ENCODE results near the gene KLHDC10. TPM values are rescaled to one million over a fixed set of nuclear protein-coding genes. Genes with fewer than 3 reads are reported as not detected.
"Not testable (repeated sequence)": the region's sequence is repeated elsewhere in the genome, so short reads cannot be mapped to it uniquely, and the experiment has no call there.

KLHDC10 gene
- total RNA-seq, 4 donors from 2014 or later, result 20.0 to 25.9 (median 23.8) TPM

DNA sequence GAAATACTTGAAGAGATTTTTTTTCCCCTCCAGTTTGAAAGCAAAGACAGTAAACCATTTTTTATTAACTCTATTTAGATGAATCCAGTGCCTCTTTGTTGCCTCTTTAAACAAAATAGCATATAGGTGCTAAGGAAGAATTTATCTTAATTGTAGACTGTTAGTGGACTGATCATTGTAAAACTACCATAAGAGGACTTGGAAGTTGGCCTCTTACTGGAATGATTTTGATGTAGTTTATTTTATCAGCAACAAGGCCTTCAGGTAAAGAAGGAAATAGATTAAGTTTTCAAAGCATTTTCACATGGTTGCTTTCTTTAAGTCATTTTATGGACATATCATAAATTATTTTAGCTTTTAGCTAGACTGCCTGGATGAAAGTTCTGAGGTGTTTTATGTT is 53.2 kb downstream of the KLHDC10 start:
- DNase-seq (ENCODE audit: low spot score) (no peak), ATAC-seq (ENCODE audit: low FRiP score) (no peak)

DNA sequence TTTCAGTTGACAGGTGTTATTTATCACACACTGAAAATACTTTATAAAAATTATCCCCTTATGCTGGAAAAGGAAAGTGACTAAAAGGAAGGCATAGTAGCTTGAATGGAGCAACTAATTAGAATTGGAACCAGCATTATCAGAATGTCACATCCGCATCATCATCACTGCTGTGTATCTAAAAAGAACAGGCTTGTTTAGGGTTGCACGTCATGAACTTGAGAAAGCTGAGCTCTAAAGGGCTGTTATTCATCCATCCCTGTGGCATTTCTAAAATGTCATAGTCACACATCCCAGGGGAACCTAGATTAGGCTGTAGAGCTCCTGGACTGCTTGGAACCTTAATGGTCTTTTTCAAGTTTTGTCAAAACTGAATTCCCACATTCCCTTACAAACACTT is 54.4 kb downstream of the KLHDC10 start:
- ATAC-seq (ENCODE audit: low FRiP score) (no peak), DNase-seq (ENCODE audit: low spot score) (no peak)
- TF ChIP-seq, protein P1, sequence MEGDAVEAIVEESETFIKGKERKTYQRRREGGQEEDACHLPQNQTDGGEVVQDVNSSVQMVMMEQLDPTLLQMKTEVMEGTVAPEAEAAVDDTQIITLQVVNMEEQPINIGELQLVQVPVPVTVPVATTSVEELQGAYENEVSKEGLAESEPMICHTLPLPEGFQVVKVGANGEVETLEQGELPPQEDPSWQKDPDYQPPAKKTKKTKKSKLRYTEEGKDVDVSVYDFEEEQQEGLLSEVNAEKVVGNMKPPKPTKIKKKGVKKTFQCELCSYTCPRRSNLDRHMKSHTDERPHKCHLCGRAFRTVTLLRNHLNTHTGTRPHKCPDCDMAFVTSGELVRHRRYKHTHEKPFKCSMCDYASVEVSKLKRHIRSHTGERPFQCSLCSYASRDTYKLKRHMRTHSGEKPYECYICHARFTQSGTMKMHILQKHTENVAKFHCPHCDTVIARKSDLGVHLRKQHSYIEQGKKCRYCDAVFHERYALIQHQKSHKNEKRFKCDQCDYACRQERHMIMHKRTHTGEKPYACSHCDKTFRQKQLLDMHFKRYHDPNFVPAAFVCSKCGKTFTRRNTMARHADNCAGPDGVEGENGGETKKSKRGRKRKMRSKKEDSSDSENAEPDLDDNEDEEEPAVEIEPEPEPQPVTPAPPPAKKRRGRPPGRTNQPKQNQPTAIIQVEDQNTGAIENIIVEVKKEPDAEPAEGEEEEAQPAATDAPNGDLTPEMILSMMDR (IDR thresholded peaks at IDR 0.05), result no peak

More for the DNA sequence above, 53.2 kb downstream of the KLHDC10 start:
- TF ChIP-seq, protein P1 (IDR thresholded peaks at IDR 0.05), result no peak

DNA sequence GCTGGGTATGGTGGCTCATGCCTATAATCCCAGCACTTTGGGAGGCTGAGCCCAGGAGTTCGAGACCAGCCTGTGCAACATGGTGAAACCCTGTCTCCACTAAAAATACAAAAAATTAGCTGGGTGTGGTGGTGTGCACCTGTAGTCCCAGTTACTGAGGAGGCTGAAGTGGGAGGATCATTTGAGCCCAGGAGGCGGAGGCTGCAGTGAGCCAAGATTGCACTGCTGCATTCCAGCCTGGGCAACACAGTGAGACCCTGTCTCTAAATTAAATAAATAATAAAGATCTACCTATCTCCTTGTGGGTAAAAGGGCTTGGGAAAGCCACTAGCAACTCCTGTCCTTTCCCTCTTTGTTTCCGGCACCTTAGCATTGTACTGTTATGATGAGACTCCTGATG is 56.5 kb downstream of the KLHDC10 start:
- not testable (repeated sequence) for DNase-seq (ENCODE audit: low spot score); ATAC-seq (ENCODE audit: low FRiP score)

DNA sequence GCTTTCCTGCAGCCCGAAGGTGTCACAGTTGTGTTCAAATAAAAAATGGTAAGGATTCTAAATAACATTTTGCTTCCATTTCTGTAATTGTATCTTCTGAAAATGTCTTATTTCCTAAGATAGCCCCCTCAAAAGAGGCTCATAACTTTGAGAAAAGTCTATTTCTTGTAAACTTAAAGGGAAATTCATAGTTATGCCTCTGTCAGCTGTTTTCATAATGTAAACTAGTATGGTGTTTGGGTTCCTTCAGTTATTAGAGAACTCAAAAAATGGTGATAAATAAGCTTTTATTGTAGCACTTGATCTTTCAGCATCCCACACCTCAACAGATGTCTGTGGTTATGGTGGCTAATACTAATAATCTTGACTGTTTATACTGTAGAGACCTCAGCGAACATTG is 57.1 kb downstream of the KLHDC10 start:
- no peak for DNase-seq (ENCODE audit: low spot score)
- ATAC-seq (ENCODE audit: low FRiP score), result no peak
- TF ChIP-seq, protein P1 (IDR thresholded peaks at IDR 0.05), result no peak

DNA sequence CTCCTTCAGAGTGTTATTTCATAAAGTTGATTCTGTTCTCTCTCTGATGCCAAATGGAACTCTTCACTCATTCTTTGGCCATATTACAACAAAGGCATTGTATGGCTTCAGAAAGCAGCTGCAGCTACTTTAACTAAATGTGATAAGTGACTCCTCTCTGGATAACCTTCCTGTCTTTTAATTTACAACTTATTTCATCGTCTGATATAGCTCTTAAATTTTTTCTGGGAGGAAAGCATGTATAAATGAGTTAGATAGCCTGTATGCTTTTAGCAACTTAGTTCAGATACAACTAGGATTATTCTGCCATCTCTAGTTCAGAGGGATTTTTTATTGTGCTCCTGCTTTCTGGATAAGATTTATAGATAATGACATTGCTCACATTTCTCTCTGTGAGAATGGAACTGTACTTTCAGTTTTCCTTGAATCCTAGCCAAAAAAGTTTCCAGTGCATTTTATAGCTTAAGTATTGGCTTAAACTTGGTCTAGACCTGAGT is 57.5 kb downstream of the KLHDC10 start:
- TF ChIP-seq, protein P1 (IDR thresholded peaks at IDR 0.05), result no peak
- no peak for ATAC-seq (ENCODE audit: low FRiP score)
- no peak for DNase-seq (ENCODE audit: low spot score)

DNA sequence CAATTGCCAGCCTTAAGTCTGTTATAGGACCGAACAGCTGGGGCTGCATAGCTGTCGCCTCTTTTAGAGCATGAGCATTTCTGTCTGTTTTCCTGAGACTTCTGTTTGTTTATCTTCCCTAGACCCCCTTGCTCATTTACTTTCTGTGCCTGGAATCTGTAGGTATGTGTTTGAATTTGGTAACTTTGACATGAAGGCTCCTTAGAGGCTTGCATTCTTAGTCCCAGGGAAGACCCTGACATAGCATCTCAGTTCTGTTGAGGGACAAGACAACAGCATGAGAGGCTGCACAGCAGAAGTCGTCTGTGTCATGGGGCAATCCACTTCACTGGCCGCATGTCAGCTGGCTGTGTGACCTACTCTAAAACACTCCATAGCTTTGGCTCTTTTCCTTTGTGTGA is 58.7 kb downstream of the KLHDC10 start:
- ATAC-seq (ENCODE audit: low FRiP score) (no peak), DNase-seq (ENCODE audit: low spot score) (no peak)
- TF ChIP-seq, protein P1 (IDR thresholded peaks at IDR 0.05), result no peak

DNA sequence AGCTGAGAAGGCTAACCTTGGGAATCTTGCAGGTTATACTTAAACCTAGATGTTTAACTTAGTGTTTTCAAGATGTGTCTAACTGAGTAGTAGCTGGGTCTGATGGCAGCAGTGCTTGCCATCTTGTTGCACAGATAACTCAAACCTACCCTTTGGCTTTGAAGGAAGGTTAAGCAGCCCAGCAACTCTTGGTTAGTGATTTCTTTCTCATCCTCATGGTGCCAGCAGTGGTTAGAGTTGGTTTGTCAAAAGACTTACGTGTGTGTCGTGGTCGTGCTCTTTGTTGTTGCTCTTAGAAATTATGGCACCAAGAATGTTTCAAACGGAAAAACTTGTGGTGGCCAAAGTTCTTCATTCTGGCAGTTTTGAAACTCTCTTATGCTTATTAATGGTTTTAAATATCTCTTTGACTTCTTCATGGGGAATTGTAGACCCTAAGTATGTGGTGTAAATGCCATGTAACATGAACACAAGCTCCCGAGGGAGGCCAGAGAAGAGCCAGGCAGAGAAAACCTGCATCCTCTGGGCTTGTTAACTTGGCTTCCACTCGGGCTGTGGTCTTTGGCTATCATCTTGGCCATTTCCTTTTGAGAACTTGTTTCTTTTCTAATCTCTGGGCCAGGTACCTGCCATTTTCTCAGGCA is 61.0 kb downstream of the KLHDC10 start:
- ATAC-seq (ENCODE audit: low FRiP score) (no peak), DNase-seq (ENCODE audit: low spot score) (no peak)
- TF ChIP-seq, protein P1 (IDR thresholded peaks at IDR 0.05), result no peak
